ENCODE measurements around the gene SERGEF. TPM values are rescaled to one million over a fixed set of nuclear protein-coding genes. Genes with fewer than 3 reads are reported as not detected.

SERGEF gene
- total and polyA plus RNA-seq, 4 donors: 12.0 to 17.9 (median 13.4) TPM

GRCh38 chr11:17915500-17916143 lies 97.2 kb downstream of the SERGEF start:
- Histone ChIP-seq H3K36me3 (ENCODE audit: control insufficient read depth in 4 of 4, insufficient read depth in 3 of 4, low read depth in 1 of 4, low read length in 3 of 4) (peaks cover 0 to 2% (median 0%) of the 10 kb centered on the region in 4 donors), H3K4me3 (ENCODE audit: low read depth in 1 of 3, low read length in 3 of 3) (no peak overlapping the region), H3K4me1 (ENCODE audit: control insufficient read depth in 4 of 4, insufficient read depth in 4 of 4, low read length in 3 of 4) (peaks cover 0 to 3% (median 1%) of the 10 kb centered on the region in 4 donors), H3K27me3 (ENCODE audit: control insufficient read depth in 4 of 4, insufficient read depth in 4 of 4, low read length in 3 of 4) (no peaks in the 10 kb centered on the region), H3K9ac (ENCODE audit: low read depth in 1 of 2, low read length in 2 of 2) (no peak overlapping the region), H3K27ac (ENCODE audit: low read depth in 1 of 2, low read length in 2 of 2) (no peak overlapping the region), H3K9me3 (ENCODE audit: control insufficient read depth in 4 of 4, low read length in 3 of 4) (no peaks in the 10 kb centered on the region)
- WGBS: 92% methylated on average over 3 of the region's 3 CpGs
- no peak for DNase-seq (ENCODE audit: low spot score)
- no peak for TF ChIP-seq HNF4G (IDR thresholded peaks at IDR 0.05)
- no peak for TF ChIP-seq ZBTB33 (IDR thresholded peaks at IDR 0.05)
- TF ChIP-seq FOXA2 (IDR thresholded peaks at IDR 0.05): no peak
- no peak for TF ChIP-seq HNF4A (conservative IDR thresholded peaks at IDR 0.05)
- no peak for TF ChIP-seq EGR1 (IDR thresholded peaks at IDR 0.05; ENCODE audit: low read depth in 2 of 2)
- TF ChIP-seq CTCF (IDR thresholded peaks at IDR 0.05; ENCODE audit: low read depth, low read length, missing input control): no peak
- no peak for TF ChIP-seq RAD21 (IDR thresholded peaks at IDR 0.05)
- no peak for TF ChIP-seq RXRA (IDR thresholded peaks at IDR 0.05)
- TF ChIP-seq YY1 (IDR thresholded peaks at IDR 0.05): no peak
- no peak for TF ChIP-seq REST (IDR thresholded peaks at IDR 0.05)
- TF ChIP-seq SP1 (IDR thresholded peaks at IDR 0.05): no peak
- no peak for TF ChIP-seq ATF3 (IDR thresholded peaks at IDR 0.05)
- TF ChIP-seq NR2F2 (IDR thresholded peaks at IDR 0.05): no peak
- TF ChIP-seq, protein P1, sequence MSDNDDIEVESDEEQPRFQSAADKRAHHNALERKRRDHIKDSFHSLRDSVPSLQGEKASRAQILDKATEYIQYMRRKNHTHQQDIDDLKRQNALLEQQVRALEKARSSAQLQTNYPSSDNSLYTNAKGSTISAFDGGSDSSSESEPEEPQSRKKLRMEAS (IDR thresholded peaks at IDR 0.05): no peak

DNA sequence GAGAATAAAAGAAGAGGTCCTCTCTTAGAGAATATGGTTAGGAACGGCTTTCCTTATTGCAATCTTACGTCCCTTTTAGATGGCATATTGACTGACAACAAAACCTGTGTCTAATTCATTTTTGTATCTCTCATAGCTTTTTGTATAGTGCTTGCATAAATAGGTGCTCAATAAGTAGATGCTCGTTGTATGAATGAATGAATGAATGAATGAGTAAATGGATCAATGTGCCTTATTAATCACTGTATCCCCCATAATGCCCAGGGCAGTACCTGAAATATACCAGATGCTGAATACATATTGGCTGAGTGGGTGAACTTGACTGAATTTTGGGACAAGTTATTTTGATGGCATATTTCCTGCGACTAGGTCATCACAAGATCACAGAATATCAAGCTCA lies 97.9 kb downstream of the SERGEF start:
- no peak for DNase-seq (ENCODE audit: low spot score)
- Histone ChIP-seq H3K4me3 (ENCODE audit: low read depth in 1 of 3, low read length in 3 of 3) (no peak overlapping the region), H3K27me3 (ENCODE audit: control insufficient read depth in 4 of 4, insufficient read depth in 4 of 4, low read length in 3 of 4) (no peaks in the 10 kb centered on the region), H3K9me3 (ENCODE audit: control insufficient read depth in 4 of 4, low read length in 3 of 4) (no peaks in the 10 kb centered on the region), H3K36me3 (ENCODE audit: control insufficient read depth in 4 of 4, insufficient read depth in 3 of 4, low read depth in 1 of 4, low read length in 3 of 4) (peaks cover 0 to 2% (median 0%) of the 10 kb centered on the region in 4 donors), H3K27ac (ENCODE audit: low read depth in 1 of 2, low read length in 2 of 2) (no peak overlapping the region), H3K9ac (ENCODE audit: low read depth in 1 of 2, low read length in 2 of 2) (no peak overlapping the region), H3K4me1 (ENCODE audit: control insufficient read depth in 4 of 4, insufficient read depth in 4 of 4, low read length in 3 of 4) (no peaks in the 10 kb centered on the region)
- WGBS: 96% methylated on average over 4 of the region's 4 CpGs
- TF ChIP-seq ATF3 (IDR thresholded peaks at IDR 0.05): no peak
- no peak for TF ChIP-seq CTCF (IDR thresholded peaks at IDR 0.05; ENCODE audit: low read depth, low read length, missing input control)
- TF ChIP-seq TAF1 (conservative IDR thresholded peaks at IDR 0.05): no peak
- no peak for TF ChIP-seq FOXA1 (IDR thresholded peaks at IDR 0.05)
- no peak for TF ChIP-seq JUND (IDR thresholded peaks at IDR 0.05)
- no peak for TF ChIP-seq YY1 (IDR thresholded peaks at IDR 0.05)
- no peak for TF ChIP-seq SP1 (IDR thresholded peaks at IDR 0.05)
- TF ChIP-seq HNF4G (IDR thresholded peaks at IDR 0.05): no peak
- TF ChIP-seq, protein P1 (IDR thresholded peaks at IDR 0.05): no peak
- TF ChIP-seq ZBTB33 (IDR thresholded peaks at IDR 0.05): no peak
- TF ChIP-seq FOXA2 (IDR thresholded peaks at IDR 0.05): no peak
- TF ChIP-seq RAD21 (IDR thresholded peaks at IDR 0.05): no peak
